ENCODE results near the gene CCT5.
"Not testable (repeated sequence)": the region's sequence is repeated elsewhere in the genome, so short reads cannot be mapped to it uniquely, and the experiment has no call there.

CCT5 gene

GRCh38 chr5:10243660-10244240 is 6.3 kb upstream of the CCT5 start:
- POLR2A ChIA-PET: interaction anchor here (0.6 kb wide), 1 partner anchor 391 kb away, joined by 3 read pairs; no protein-coding TSS in a partner anchor
- CTCF ChIA-PET: interaction anchor here (1.4 kb wide), 1 partner anchor 11 kb away, joined by 4 read pairs; no protein-coding TSS in a partner anchor

GRCh38 chr5:10244342-10244944 is 5.6 kb upstream of the CCT5 start:
- ChIA-PET POLR2A (no interaction called here), CTCF (no interaction called here)
- TF ChIP-seq CTCF (IDR thresholded peaks at IDR 0.05; ENCODE audit: control extremely low read depth, extremely low read depth, low read depth, missing control alignments): no peak
- no peak for DNase-seq (ENCODE audit: extremely low spot score)

More at GRCh38 chr5:10243660-10244240, 6.3 kb upstream of the CCT5 start:
- no peak for DNase-seq (ENCODE audit: extremely low spot score)
- TF ChIP-seq CTCF (IDR thresholded peaks at IDR 0.05; ENCODE audit: control extremely low read depth, extremely low read depth, low read depth, missing control alignments): no peak

- ChIA-PET POLR2A (no interaction called here), CTCF (no interaction called here)
- TF ChIP-seq CTCF (IDR thresholded peaks at IDR 0.05; ENCODE audit: control extremely low read depth, extremely low read depth, low read depth, missing control alignments): no peak
- DNase-seq (ENCODE audit: extremely low spot score): no peak
These were observed 3.3 kb upstream of the CCT5 start for GRCh38 chr5:10246761-10247160.

GRCh38 chr5:10247217-10247616 is 2.9 kb upstream of the CCT5 start:
- CTCF ChIA-PET; DNase-seq (ENCODE audit: extremely low spot score); POLR2A ChIA-PET: not testable (repeated sequence)

GRCh38 chr5:10248378-10249260 is 1.5 kb upstream of the CCT5 start:
- TF ChIP-seq CTCF (IDR thresholded peaks at IDR 0.05; ENCODE audit: control extremely low read depth, extremely low read depth, low read depth, missing control alignments): no peak
- ChIA-PET CTCF (interaction anchor here (1.2 to 3.9 kb wide), 3 partner anchors 15 to 35 kb away, joined by 3 to 14 read pairs (median 5); no protein-coding TSS in a partner anchor), POLR2A (no interaction called here)
- DNase-seq (ENCODE audit: extremely low spot score): no peak

- DNase-seq (ENCODE audit: extremely low spot score): no peak
- POLR2A ChIA-PET: no interaction called here
- CTCF ChIA-PET: interaction anchor here (1.3 to 3.9 kb wide), 3 partner anchors 10 to 107 kb away, joined by 3 to 14 read pairs (median 5); no protein-coding TSS in a partner anchor
- TF ChIP-seq CTCF (IDR thresholded peaks at IDR 0.05; ENCODE audit: control extremely low read depth, extremely low read depth, low read depth, missing control alignments): no peak
These were observed 761 bp downstream of the CCT5 start for GRCh38 chr5:10250806-10251276.

All from GM10248 (cell line).